HG02642 (cell line): Measurements from ENCODE around the gene SLAMF6.

Source experiments
- ATAC-seq: cut with Tn5 transposase; IDR thresholded peaks from one replicate; pipeline ENCODE4 v1.9.1; 2021; ENCODE audit warnings: mild to moderate bottlenecking; ENCODE audit not compliant: unreplicated experiment, poor library complexity

SLAMF6 gene

GRCh38 chr1:160474392-160475242 lies 48.4 kb downstream of the SLAMF6 start:
- ATAC-seq = peak; percentile 44

GRCh38 chr1:160472112-160472511 lies 50.9 kb downstream of the SLAMF6 start:
- no peak for ATAC-seq

GRCh38 chr1:160471253-160471652 lies 51.8 kb downstream of the SLAMF6 start:
- no peak for ATAC-seq

GRCh38 chr1:160467576-160467975 lies 55.5 kb downstream of the SLAMF6 start:
- no peak for ATAC-seq

GRCh38 chr1:160466961-160467360 lies 56.1 kb downstream of the SLAMF6 start:
- ATAC-seq = no peak

GRCh38 chr1:160465123-160465522 lies 57.9 kb downstream of the SLAMF6 start:
- no peak for ATAC-seq

GRCh38 chr1:160460683-160461287 lies 62.3 kb downstream of the SLAMF6 start:
- no peak for ATAC-seq

GRCh38 chr1:160460214-160460642 lies 62.8 kb downstream of the SLAMF6 start:
- no peak for ATAC-seq

- no peak for ATAC-seq
These were observed 63.4 kb downstream of the SLAMF6 start for GRCh38 chr1:160459687-160460086.

- ATAC-seq = no peak
These were observed 64.0 kb downstream of the SLAMF6 start for GRCh38 chr1:160459056-160459455.

GRCh38 chr1:160455153-160455517 lies 67.9 kb downstream of the SLAMF6 start:
- ATAC-seq = no peak

- peak; percentile 40 for ATAC-seq
These were observed 68.5 kb downstream of the SLAMF6 start for GRCh38 chr1:160454371-160455152.

GRCh38 chr1:160453443-160453842 lies 69.6 kb downstream of the SLAMF6 start:
- peak; percentile 46 for ATAC-seq

GRCh38 chr1:160451859-160452232 lies 71.2 kb downstream of the SLAMF6 start:
- peak; percentile 35 for ATAC-seq

GRCh38 chr1:160451119-160451858 lies 71.8 kb downstream of the SLAMF6 start:
- peak; percentile 42 for ATAC-seq

GRCh38 chr1:160449494-160449893 lies 73.6 kb downstream of the SLAMF6 start:
- no peak for ATAC-seq

GRCh38 chr1:160446945-160447600 lies 76.0 kb downstream of the SLAMF6 start:
- ATAC-seq = no peak

GRCh38 chr1:160439718-160440117 lies 83.3 kb downstream of the SLAMF6 start:
- ATAC-seq = no peak

- ATAC-seq = no peak
These were observed 84.1 kb downstream of the SLAMF6 start for GRCh38 chr1:160438935-160439334.
